ENCODE data around the gene COPS3.

- no peak for TF ChIP-seq USF1 (IDR thresholded peaks at IDR 0.05)
- no peak for TF ChIP-seq YY1 (IDR thresholded peaks at IDR 0.05; ENCODE audit: low read depth)
- TF ChIP-seq TAF1 (IDR thresholded peaks at IDR 0.05; ENCODE audit: low read depth): no peak
- no peak for TF ChIP-seq EP300 (IDR thresholded peaks at IDR 0.05; ENCODE audit: borderline replicate concordance)
- TF ChIP-seq, protein P1, sequence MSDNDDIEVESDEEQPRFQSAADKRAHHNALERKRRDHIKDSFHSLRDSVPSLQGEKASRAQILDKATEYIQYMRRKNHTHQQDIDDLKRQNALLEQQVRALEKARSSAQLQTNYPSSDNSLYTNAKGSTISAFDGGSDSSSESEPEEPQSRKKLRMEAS (IDR thresholded peaks at IDR 0.05): no peak
These were observed 40.4 kb upstream of the COPS3 start for GRCh38 chr17:17321356-17322025.
